GM19328 (cell line): ENCODE results near the gene LRRC47.
"Not testable (repeated sequence)": the region's sequence is repeated elsewhere in the genome, so short reads cannot be mapped to it uniquely, and the experiment has no call there.

Experiments used
- ATAC-seq: cut with Tn5 transposase; IDR thresholded peaks from one replicate; pipeline ENCODE4 v1.9.1; 2021; ENCODE audit warnings: mild to moderate bottlenecking, moderate library complexity; ENCODE audit not compliant: unreplicated experiment

The LRRC47 gene

DNA sequence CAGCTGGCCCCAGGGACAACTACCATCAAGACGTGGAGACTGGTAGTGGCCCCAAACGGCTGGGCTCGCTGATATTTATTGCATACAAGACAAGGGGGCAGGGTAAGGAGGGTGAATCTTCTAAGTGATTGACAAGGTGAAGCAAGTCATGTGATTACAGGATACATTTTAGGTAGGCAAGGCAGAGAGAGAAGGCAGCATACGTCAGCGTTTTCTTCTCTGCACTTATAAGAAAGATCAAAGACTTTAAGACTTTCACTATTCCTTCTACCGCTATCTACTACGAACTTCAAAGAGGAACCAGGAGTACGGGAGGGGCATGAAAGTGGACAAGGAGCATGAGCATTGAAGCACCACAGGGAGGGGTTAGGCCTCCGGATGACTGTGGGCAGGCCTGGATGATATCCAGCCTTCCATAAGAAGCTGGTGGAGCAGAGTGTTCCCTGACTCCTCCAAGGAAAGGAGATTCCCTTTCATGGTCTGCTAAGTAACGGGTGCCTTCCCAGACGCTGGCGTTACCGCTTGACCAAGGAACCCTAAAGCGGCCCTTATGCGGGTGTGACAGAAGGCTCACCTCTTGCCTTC, 47.9 kb downstream of the LRRC47 start:
- ATAC-seq, result not testable (repeated sequence)

DNA sequence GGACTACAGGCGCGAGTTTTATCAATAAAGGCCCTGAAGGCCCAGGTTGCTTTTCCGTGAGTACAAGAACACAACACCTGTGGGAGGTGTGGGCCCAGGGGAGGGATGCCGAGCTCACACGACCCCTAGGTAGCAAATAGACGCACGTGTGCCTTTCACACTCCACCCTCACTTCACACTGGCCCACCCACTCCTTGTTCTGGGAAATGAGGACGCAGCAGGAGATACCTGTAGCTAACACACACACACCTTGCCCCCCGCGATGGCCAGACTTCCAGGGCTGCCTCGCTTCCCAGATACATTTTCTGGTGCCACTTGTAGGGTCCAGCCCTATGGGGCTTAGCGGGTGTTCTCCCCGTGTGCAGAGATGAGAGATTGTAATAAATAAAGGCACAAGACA, 48.4 kb downstream of the LRRC47 start:
- ATAC-seq, result no peak

DNA sequence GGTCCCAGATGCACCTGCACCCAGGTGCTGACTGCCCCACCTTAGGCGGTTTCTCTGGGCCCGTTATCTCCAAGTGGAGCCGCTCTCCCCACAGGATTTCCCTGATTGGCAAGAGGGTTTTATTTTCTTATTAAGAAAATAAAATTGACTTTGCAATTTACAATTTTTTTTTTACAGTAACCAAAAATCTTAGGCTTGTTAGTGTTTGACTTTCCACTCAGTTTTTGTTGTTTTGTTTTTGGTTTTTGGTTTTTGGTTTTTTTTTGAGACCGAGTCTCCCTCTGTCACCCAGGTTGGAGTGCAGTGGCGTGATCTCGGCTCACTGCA, 48.8 kb downstream of the LRRC47 start:
- no peak for ATAC-seq

DNA sequence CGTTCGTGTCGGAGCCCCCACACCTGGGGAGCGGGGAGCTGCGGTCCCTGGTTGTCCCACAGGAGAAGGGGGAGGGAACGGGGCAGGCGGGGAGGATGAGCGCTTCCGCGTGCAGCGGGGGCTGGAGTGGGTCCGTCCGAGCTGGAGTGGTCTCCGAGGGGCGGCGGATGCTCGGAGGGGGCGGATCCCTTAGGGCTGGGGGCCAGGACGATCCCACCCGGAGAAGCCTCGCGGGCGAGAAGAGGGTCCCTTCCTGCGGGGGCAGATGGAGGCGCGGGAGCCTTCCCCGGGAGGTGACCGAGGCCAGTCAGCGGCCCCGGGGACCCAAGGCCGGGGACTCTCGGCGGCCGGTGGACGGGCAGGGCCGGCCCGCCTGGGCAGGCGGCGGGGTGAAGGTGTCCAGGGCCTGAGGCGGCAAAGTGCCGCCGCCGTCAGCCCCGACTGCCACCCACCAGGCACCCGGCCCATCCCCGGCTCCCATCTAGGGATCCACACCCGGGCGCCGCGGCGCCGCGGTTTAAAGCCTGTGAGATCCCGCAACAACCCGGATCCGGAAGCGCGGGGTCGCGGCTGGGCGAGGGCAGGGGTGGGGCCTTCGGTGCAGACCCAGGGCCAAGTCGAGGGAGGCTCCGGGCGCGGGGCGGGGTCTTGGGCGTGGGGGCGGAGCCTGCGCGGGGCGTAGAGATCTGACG, 49.3 kb downstream of the LRRC47 start:
- ATAC-seq, result peak; percentile 83

DNA sequence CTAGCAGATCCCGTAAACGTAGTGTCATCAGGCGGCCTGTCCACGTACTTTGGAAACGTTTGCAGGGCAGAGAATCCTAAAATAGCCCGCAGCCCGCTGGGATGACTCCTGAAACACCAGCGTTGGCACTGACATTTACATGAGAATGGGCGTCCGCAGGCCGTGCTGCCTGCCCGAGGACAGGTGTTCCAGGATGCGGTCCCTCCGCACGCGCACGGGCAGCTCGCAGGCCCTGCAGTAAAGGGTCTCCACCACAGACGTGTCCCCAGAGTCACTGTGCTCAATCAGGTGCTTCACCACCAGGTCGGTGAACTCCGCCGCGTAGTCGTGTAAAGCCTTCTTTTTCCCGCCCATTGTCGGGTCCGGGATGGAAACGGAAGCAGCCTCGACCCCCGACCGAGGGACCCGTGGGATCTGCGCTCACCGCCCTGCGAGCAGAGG, 49.9 kb downstream of the LRRC47 start:
- no peak for ATAC-seq

DNA sequence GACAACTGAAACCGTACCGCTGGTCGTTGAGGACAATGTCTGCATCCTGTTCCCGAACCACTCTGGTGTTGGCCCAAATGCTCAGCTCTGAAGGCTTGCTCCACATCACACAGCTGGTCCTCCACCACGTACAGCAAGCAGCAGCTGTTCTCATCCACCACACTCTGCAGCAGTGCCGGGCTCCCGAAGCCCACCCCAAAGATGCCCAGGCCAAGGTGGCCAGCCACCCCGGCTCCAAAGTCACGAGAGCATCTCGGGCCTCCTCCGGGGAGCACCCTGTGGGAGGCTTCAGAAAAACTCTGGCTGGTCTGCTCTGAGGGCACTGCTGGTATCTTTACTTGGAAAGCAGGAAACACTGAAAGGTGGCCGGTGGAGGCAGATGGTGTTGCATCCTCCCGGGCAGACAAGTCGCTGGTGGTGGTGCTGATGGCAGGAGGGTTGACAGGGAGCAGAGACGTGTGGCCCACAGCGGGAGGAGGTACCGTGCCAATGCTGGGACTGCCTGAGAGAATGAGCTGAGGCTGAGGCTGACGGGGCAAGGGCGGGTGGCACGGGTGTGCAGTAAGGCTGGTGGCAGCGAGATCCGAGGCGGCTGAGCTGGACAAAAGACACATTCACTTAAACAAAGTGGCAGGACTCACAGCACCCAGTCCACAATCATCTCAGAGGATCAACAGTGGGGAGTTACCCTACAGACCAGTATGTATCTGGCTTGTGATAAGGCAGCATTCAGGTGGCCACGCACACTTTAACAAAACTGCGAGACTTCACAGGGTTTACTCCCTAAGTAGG, 50.5 kb downstream of the LRRC47 start:
- no peak for ATAC-seq

DNA sequence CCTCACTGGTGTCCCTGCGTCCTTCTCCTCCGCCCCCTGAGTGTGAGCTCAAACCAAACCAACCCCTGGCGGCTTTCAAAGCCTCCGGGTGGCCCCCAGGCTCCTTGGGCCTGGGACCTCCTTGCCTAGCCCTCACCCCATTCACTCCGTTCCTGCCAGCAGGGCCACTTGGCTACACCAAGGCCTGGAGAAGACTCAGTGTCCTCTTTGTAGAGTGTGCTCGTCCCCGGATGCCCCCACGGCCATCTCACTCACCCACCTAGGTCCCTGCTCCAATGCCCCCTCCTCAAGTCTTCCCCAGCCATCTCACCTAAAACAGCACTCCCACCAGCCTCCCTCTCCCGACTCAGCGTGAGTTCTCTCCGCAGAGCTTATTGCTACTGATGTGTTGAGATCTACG, 51.2 kb downstream of the LRRC47 start:
- ATAC-seq, result no peak

DNA sequence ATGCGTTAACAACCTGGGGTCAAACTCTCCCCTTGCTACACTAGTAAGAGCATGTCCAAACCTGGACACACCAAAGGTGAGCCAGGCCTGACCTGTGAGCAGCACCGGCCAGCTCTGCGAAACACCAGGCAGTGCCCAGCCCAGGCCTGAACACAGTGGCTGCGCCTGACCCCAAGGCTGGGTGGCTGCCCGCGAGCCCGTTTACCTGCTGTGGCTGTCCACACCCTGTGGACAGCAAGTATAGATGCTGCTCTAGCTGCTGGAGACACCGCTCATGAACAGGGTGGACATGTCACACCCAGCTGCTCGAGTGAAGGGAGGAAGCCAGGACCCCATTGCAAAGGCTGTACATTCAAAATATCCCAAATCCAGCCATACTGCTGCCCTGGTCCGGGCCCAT, 51.7 kb downstream of the LRRC47 start:
- no peak for ATAC-seq

DNA sequence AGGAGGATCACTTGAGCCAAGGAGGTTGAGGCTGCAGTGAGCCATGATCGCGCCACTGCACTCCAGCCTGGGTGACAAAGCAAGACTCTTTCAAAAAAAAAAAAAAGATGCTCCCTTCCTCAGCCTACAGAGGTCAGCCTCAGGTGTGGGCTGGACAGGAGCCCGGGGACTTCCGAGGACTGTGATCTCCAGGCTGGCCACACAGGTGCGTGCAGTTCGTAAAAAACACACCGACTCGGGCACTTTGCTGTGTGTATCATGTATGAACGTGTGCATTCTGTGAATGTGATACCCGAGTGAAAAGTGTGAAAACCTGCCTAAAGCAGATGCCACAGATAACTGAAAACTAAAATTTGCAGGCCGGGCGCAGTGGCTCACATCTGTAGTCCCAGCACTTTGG, 52.5 kb downstream of the LRRC47 start:
- ATAC-seq, result no peak

DNA sequence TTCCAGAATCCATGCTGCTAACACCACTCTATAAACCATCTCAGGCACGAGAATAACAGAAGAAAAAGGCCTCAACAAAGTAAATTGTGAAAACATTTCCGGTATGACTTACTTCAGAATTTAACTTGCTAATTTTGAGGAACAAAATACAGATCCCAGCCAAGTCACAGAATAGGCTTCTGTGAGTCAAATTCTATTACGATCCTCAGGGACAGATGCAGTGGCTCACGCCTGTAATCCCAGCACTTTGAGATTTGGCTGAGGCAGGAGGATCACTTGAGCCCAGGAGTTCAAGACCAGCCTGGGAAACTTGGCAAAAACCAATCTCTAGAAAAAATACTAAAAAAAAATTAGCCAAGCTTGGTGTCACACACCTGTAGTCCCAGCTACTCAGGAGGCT, 52.9 kb downstream of the LRRC47 start:
- ATAC-seq, result no peak

DNA sequence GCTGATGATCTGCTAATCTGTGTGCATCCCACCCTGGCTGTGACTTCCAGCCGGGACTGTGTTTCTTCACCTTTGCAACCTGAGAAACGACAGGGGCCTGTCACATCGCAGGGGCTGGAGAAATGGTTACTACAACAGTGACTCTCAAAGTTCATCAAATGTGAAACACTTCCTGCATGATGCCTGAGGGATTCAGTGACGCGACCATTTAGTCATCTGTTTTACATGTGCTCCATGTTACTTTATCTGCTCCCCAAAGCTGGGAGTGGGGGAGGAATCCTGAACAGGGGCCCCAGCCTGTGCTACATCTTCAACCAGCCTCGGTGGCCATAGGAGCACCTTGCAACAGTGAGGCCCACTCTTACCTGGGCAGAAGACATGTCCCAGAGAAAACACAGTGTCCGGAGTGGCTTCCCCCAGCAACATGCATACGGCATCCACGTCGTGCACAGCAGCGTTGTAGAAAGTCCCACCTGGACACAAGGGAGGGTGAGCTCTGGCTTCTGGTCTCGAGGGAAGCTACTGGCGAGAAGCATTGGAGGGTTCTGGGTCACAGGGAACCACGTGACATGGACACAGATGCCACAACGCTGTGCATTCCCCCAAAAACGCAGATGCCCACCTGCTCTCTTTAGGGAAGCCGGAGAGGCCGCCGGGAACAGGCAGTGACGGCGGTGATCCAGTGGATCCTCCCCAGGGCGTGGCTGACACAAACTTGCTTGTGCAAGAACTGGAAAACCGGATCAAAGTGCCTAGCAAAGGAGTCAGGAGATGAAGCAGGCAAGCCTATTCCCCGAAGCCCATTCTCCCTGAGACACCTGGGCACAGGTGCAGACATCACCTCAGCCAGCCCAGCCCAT, 53.6 kb downstream of the LRRC47 start:
- no peak for ATAC-seq

DNA sequence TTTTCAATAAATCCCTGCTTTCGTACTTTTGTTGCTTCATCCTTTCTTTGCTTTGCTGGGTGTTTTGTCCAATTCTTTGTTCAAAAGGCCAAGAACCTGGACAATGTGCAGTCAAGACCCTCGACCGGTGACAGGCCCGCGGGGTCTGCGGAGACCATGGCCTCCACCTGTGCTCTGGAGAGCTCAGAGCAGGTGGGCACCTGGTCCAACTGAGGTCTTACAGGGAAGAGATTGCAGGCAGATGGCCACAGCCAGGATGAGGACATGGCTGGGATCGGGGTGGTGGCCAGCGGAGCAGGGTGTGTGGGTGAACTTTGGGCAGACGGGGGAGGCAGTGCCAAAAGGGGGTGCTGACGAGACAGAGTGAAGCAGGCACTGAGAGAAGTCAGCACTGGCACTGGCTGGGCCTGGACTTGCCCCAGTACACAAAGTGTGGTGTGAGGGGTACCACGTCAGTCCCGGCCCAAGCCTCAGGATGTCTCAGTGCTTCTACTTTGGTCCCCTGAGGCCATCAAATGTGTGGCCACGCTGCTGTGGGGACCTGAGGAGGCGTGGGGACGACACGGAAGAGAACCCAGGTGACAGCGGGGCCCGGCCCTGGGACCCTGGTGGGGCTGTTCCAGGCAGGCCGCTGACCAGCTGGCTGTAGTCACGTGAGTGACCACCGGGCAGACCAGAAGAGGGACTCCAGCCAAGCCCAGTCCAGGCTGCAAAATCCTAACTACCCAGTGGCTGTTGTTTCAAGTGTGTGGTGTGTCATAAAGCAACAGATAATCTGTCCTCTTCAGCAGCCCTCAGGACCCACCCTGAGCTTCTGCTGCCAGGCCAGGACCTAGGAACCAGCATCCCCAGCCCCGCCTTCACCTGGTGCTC, 54.5 kb downstream of the LRRC47 start:
- no peak for ATAC-seq

DNA sequence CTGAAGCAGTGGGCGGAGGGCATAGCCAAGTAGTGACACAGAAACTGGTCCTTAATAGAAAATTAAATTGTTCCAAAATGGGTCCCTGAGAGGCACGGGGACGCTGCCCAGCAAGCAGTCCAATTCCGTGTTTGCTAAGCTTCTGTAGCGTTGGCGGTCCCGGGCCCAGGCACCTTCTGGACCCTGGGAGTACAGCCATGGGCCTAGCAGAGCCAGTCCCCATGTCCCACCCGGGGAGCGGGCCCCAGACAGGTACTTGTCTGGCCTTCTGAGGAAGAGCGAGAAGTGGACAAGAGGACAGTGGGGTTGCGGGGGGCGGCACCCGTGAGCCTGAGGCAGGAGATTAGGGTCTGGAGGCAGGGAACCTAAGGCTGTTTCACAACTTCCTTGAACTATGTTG, 55.5 kb downstream of the LRRC47 start:
- ATAC-seq, result no peak

DNA sequence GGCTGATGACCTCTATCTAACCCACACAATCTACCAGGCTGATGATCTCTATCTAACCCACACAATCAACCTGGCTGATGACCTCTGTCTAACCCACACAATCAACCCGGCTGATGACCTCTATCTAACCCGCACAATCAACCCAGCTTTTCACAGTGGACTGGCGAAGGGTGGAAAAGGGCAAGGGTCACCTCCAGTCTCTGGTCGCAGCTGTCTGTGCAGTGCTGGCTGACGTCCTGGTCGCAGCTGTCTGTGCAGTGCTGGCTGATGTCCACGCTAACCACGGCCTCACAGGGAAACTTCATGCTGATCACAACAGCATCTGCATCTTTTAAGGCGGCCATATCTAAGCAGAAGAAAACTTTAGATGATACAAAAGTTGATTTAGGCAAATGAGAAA, 56.3 kb downstream of the LRRC47 start:
- no peak for ATAC-seq

DNA sequence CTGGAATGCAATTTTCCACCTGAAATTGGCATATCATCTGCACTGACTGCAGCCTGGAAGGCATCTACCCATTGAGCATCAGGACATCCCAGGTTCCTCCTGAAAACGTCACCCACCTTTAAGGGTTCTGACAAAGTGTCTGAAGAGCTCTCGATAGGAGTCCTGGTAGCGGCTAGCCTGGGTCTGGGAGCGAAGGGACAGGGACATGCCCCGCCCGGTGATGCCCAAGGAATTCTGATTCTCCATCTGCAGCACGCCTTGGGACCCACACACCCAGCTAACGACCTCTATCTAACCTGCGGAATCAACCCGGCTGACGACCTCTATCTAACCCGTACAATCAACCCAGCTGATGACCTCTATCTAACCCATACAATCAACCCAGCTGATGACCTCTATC, 57.4 kb downstream of the LRRC47 start:
- no peak for ATAC-seq

DNA sequence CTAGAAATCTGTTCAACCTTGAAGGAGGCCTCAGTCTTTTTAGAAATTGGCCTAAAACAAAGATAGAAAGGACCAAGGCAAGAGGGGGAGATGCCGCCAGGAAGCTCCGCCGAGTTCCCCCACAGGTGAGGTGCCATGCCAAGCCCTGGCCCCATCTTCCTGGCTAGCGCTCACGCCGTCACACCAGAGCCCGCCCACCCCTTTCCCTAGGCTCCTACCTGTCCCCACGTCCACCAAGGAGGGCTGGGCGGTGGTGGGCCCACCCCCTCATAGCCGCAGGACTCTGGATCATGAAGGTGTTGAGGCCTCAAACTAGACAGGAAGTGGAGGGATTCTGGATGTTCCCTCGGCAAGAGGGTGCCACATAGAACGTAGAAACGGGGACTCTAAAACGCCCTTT, 59.6 kb downstream of the LRRC47 start:
- ATAC-seq, result no peak

DNA sequence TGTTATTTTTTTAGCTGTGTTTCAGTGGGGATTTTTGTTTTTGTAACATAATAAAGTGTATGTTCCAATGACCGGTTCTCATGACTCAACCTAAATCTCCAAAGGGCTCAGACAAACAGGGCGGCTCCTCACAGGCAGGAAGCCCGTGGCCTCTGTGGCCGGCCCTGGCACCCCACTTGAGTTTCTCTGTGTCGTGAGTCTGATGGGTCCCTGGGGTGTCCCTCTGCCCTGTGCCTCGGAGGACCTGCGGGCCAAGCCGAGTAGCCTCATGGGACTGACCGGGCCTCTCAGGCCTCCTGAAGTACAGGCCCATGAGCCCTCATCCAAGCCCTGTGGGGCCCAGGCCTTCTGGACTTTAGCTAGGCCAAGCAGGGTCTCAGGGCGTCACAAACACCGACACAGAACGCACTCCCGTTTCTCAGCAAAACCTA, 60.2 kb downstream of the LRRC47 start:
- no peak for ATAC-seq

DNA sequence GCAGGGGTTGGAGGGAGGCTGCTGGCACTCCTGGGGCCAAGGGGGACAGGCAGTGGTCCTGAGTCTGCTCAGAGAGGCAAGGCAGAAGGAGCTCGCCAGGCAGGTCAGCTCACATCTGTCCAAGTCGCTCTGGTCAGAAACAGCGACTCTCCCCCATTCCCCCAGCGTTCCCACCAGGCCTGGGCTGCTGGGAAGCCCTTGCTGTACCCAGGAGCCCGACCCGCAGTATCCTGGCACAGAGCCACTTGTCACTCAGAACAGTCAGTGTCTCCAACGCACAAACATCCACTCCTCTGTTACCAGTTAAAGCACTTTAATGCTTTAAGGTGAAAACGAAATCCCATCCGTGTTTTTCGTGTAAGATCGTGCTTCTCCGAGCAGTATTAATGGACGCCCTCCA, 60.6 kb downstream of the LRRC47 start:
- ATAC-seq, result no peak

DNA sequence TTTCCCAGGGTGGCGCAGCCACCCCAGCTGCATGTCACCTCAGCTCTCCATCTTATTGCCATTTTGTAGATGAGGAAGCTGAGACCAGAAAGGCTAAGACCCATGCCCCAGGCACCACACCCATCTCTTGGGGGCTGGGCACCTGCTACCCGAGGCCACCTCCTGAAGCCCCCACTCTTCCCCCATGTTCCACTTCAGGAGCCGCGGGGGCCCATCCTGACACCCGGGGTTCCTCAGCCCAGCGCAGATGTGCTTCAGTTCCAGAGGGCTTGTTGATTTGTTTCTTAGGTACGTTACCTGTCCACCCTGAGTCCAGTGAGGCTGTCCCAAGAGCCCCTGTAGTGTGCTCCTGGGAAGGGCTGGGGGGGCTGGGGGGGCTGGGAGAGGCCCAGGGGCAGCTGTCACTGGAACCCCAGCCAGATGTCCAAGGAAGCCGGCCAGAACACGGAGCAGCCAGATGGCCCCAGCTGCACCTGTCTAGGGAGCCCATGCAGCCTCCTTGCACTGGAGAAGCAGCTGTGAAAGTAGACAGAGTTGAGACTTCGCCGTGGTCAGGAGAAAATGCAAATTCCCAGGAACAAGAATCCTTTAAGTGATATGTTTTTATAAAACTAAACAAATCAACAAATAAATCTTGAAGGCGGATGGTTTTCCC, 61.1 kb downstream of the LRRC47 start:
- no peak for ATAC-seq

DNA sequence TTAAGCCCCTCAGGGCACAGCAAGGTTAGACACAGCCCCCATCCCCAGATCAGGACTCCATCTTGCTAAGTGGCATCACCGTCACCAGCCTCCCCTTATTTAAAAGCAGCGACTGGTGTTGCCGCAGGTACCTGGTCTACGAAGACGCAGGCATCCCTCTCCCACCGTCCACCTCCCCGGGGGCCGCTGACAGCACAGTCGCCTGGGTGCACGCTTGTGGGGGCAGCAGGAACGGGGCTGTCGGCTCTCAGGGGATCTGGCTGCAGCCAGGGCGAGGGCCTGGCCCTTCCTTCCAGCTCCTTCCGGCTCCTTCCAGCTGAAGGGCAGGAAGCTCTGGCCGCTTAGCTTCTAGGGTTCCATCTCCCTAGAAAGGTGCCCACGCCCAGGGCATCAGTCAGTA, 61.7 kb downstream of the LRRC47 start:
- no peak for ATAC-seq
